SK-N-SH treated with all-trans-retinoic acid at 6 μM for 48 hours (cell line): ENCODE measurements around the gene MUC5AC.
A peak's percentile ranks its signal among the peaks of the same experiment; 100 is the strongest.

Source experiments
- ATAC-seq: fragments of 200-7000 bp; cut with Tn5 transposase; 3 replicates; pipeline ENCODE4 v1.9.1; 2020; ENCODE audit warnings: mild to moderate bottlenecking, moderate library complexity
- ARNTL ChIP-seq: fragments of 450-650 bp; formaldehyde crosslinking; IDR thresholded peaks from 2 replicates; pipeline ENCODE4 v1.5.0; 2020; ENCODE audit warnings: low read depth, mild to moderate bottlenecking, moderate library complexity, borderline replicate concordance
- BACH2 ChIP-seq: fragments of 250-450 bp; sonication (Bioruptor Pico); IDR thresholded peaks from 2 replicates; pipeline ENCODE4 v1.9.0; 2021; ENCODE audit warnings: mild to moderate bottlenecking, borderline replicate concordance
- CSDC2 ChIP-seq: fragments of 250-450 bp; sonication (Bioruptor Pico); IDR thresholded peaks from 2 replicates; pipeline ENCODE4 v1.5.0; 2020; ENCODE audit warnings: mild to moderate bottlenecking, moderate library complexity
- ESRRG ChIP-seq: fragments of 250-450 bp; sonication (Bioruptor Pico); IDR thresholded peaks from 2 replicates; pipeline ENCODE4 v1.6.1; 2021; ENCODE audit warnings: mild to moderate bottlenecking
- GLIS3 ChIP-seq: fragments of 250-450 bp; sonication (Bioruptor Pico); IDR thresholded peaks from 2 replicates; pipeline ENCODE4 v1.5.0; 2020; ENCODE audit warnings: mild to moderate bottlenecking, moderate library complexity
- ISL1 ChIP-seq: fragments of 250-450 bp; sonication (Bioruptor Pico); IDR thresholded peaks from 2 replicates; pipeline ENCODE4 v2.1.2; 2022; ENCODE audit warnings: mild to moderate bottlenecking, moderate library complexity
- OSR1 ChIP-seq: fragments of 250-450 bp; sonication (Bioruptor Pico); IDR thresholded peaks from 2 replicates; pipeline ENCODE4 v1.8.0; 2022; ENCODE audit warnings: moderate library complexity, mild to moderate bottlenecking, inconsistent platforms
- PPARA ChIP-seq: fragments of 250-450 bp; sonication (Bioruptor Pico); IDR thresholded peaks from 2 replicates; pipeline ENCODE4 v1.5.0; 2020; ENCODE audit warnings: mild to moderate bottlenecking, borderline replicate concordance
- RARB ChIP-seq: fragments of 250-450 bp; sonication (Bioruptor Pico); IDR thresholded peaks from 2 replicates; pipeline ENCODE4 v1.8.0; 2021; ENCODE audit warnings: mild to moderate bottlenecking, moderate library complexity
- SNAI2 ChIP-seq: fragments of 250-450 bp; sonication (Bioruptor Pico); IDR thresholded peaks from 2 replicates; pipeline ENCODE4 v1.5.0; 2020; ENCODE audit warnings: mild to moderate bottlenecking, moderate library complexity
- TCF4 ChIP-seq: fragments of 250-450 bp; sonication (Bioruptor Pico); IDR thresholded peaks from 2 replicates; pipeline ENCODE4 v1.8.0; 2021; ENCODE audit warnings: mild to moderate bottlenecking, moderate library complexity, borderline replicate concordance
- TOX ChIP-seq: fragments of 250-450 bp; sonication (Bioruptor Pico); IDR thresholded peaks from 2 replicates; pipeline ENCODE4 v1.8.0; 2021; ENCODE audit warnings: mild to moderate bottlenecking, moderate library complexity, borderline replicate concordance
- ZC3H10 ChIP-seq: fragments of 250-450 bp; sonication (Bioruptor Pico); IDR thresholded peaks from 2 replicates; pipeline ENCODE4 v1.5.1; 2021; ENCODE audit warnings: mild to moderate bottlenecking, moderate library complexity
- ZFP3 ChIP-seq: fragments of 250-450 bp; sonication (Bioruptor Pico); IDR thresholded peaks from 2 replicates; pipeline ENCODE4 v1.5.0; 2020; ENCODE audit warnings: mild to moderate bottlenecking, moderate library complexity
- ZFP30 ChIP-seq: fragments of 450-650 bp; formaldehyde crosslinking; IDR thresholded peaks from 2 replicates; pipeline ENCODE4 v1.5.0; 2022; ENCODE audit warnings: mild to moderate bottlenecking, moderate library complexity
- ZNF565 ChIP-seq: fragments of 450-650 bp; formaldehyde crosslinking; conservative IDR thresholded peaks from 2 replicates; pipeline ENCODE4 v1.5.0; 2020; ENCODE audit warnings: low read depth, mild to moderate bottlenecking, moderate library complexity
- ZNF8 ChIP-seq: fragments of 450-650 bp; formaldehyde crosslinking; IDR thresholded peaks from 2 replicates; pipeline ENCODE4 v1.5.0; 2020; ENCODE audit warnings: mild to moderate bottlenecking, moderate library complexity
- TF ChIP-seq, protein P1 (sequence below): fragments of 250-450 bp; sonication (Bioruptor Pico); IDR thresholded peaks from 2 replicates; pipeline ENCODE4 v1.8.0; 2021; ENCODE audit warnings: low read depth, mild to moderate bottlenecking, moderate library complexity, borderline replicate concordance
- TF ChIP-seq, protein P2 (sequence below): fragments of 250-450 bp; sonication (Bioruptor Pico); IDR thresholded peaks from 2 replicates; pipeline ENCODE4 v1.5.1; 2020; ENCODE audit warnings: low read depth, mild to moderate bottlenecking, moderate library complexity
- TF ChIP-seq, protein P3 (sequence below): fragments of 250-450 bp; sonication (Bioruptor Pico); IDR thresholded peaks from 2 replicates; pipeline ENCODE4 v1.8.0; 2020; ENCODE audit warnings: mild to moderate bottlenecking, moderate library complexity, borderline replicate concordance
- TF ChIP-seq, protein P4 (sequence below): fragments of 250-450 bp; sonication (Bioruptor Pico); IDR thresholded peaks from 2 replicates; pipeline ENCODE4 v1.5.0; 2020; ENCODE audit warnings: mild to moderate bottlenecking, moderate library complexity

Gene MUC5AC

DNA sequence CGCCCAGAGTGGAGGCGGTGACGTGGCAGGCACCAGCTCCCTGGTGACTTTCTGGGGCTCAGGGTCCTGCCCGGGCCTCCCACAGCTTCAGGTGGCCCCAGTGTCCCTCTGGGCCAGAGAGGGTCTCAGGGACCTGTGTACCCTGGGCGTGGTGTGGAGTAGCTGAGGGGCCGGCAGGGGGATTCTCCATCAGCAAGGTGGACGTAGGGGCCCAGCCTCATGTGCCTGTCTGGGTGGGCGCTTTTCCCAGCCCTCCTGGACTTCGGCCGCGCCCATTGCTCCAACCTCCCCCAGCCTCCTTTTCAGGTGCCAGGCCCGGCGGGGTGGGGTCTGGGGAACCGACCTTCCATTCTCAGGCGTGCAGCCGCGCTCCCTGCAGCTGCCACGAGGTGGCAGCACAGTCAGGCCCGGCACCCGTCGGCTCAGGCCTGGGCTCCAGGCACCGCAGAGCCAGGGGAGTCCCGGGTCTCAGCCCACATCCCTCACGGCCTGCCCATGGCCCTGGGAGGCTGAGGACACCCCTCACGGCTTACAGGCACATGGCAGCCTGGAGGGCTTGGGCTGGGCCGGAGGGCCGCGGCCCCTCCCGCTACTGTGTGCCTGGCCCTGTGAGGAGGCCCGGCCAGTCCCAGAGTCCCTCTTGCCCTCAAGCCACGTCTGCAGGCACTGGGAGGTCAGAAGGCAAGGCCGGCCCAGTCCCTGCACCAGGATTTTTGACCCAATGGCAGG lies 45.2 kb downstream of the MUC5AC start:
- peak; percentile 86 for ATAC-seq

DNA sequence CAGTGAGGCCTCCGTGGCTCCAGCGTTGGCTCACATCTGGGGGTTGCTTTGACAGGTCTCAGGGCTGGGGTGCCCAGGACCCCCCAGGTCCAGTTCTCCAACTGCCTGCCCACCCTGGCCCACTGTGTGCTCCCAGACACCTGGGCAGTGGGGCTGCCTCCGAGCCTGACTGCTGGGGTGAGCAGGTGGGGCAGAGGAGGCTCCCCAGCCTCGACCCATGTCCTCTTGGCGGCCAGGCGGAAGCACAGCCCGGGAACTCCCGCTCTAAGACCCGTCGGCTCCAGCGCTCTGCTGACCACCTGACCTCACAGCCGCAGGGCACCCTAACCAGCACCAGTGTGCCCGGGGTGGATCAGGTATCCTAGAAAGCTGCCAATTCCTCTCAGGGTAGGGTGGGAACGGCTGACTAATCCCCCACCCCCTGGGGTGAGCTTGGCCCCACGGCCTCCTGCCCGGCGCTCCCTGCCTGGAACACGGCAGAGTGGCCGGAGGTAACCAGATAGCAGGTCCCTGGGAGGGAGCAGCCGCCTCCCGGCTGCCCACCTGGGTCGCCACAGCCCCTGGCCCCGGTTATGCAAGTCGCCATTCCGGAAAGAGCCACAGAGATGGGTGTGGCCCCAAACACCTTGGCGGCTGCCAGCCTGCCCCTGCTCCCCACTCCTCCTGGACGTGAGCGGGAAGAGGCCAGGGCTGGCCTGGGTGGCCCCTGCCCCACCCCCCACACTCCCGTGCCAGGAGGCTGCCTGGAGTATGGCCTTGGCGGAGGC lies 45.9 kb downstream of the MUC5AC start:
- ATAC-seq = no peak
- TF ChIP-seq ZC3H10 (CRISPR knock-in tag) (no peak), ZFP30 (no peak), CSDC2 (no peak), TCF4 (CRISPR knock-in tag) (no peak), TOX (CRISPR knock-in tag) (no peak), RARB (no peak), GLIS3 (CRISPR knock-in tag) (no peak), OSR1 (CRISPR knock-in tag) (no peak), ZFP3 (CRISPR knock-in tag) (no peak), ARNTL (CRISPR knock-in tag) (no peak), ZNF565 (CRISPR knock-in tag) (no peak), PPARA (CRISPR knock-in tag) (no peak)
- TF ChIP-seq, protein P1, sequence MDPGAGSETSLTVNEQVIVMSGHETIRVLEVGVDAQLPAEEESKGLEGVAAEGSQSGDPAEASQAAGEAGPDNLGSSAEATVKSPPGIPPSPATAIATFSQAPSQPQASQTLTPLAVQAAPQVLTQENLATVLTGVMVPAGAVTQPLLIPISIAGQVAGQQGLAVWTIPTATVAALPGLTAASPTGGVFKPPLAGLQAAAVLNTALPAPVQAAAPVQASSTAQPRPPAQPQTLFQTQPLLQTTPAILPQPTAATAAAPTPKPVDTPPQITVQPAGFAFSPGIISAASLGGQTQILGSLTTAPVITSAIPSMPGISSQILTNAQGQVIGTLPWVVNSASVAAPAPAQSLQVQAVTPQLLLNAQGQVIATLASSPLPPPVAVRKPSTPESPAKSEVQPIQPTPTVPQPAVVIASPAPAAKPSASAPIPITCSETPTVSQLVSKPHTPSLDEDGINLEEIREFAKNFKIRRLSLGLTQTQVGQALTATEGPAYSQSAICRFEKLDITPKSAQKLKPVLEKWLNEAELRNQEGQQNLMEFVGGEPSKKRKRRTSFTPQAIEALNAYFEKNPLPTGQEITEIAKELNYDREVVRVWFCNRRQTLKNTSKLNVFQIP (CRISPR knock-in tag) = no peak
- TF ChIP-seq, protein P2, sequence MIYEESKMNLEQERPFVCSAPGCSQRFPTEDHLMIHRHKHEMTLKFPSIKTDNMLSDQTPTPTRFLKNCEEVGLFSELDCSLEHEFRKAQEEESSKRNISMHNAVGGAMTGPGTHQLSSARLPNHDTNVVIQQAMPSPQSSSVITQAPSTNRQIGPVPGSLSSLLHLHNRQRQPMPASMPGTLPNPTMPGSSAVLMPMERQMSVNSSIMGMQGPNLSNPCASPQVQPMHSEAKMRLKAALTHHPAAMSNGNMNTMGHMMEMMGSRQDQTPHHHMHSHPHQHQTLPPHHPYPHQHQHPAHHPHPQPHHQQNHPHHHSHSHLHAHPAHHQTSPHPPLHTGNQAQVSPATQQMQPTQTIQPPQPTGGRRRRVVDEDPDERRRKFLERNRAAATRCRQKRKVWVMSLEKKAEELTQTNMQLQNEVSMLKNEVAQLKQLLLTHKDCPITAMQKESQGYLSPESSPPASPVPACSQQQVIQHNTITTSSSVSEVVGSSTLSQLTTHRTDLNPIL = no peak
- TF ChIP-seq, protein P3, sequence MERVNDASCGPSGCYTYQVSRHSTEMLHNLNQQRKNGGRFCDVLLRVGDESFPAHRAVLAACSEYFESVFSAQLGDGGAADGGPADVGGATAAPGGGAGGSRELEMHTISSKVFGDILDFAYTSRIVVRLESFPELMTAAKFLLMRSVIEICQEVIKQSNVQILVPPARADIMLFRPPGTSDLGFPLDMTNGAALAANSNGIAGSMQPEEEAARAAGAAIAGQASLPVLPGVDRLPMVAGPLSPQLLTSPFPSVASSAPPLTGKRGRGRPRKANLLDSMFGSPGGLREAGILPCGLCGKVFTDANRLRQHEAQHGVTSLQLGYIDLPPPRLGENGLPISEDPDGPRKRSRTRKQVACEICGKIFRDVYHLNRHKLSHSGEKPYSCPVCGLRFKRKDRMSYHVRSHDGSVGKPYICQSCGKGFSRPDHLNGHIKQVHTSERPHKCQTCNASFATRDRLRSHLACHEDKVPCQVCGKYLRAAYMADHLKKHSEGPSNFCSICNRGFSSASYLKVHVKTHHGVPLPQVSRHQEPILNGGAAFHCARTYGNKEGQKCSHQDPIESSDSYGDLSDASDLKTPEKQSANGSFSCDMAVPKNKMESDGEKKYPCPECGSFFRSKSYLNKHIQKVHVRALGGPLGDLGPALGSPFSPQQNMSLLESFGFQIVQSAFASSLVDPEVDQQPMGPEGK (CRISPR knock-in tag) = no peak

More for the DNA sequence above, 45.2 kb downstream of the MUC5AC start:
- TF ChIP-seq GLIS3 (CRISPR knock-in tag) = no peak
- no peak for TF ChIP-seq ESRRG (CRISPR knock-in tag)
- TF ChIP-seq, protein P4, sequence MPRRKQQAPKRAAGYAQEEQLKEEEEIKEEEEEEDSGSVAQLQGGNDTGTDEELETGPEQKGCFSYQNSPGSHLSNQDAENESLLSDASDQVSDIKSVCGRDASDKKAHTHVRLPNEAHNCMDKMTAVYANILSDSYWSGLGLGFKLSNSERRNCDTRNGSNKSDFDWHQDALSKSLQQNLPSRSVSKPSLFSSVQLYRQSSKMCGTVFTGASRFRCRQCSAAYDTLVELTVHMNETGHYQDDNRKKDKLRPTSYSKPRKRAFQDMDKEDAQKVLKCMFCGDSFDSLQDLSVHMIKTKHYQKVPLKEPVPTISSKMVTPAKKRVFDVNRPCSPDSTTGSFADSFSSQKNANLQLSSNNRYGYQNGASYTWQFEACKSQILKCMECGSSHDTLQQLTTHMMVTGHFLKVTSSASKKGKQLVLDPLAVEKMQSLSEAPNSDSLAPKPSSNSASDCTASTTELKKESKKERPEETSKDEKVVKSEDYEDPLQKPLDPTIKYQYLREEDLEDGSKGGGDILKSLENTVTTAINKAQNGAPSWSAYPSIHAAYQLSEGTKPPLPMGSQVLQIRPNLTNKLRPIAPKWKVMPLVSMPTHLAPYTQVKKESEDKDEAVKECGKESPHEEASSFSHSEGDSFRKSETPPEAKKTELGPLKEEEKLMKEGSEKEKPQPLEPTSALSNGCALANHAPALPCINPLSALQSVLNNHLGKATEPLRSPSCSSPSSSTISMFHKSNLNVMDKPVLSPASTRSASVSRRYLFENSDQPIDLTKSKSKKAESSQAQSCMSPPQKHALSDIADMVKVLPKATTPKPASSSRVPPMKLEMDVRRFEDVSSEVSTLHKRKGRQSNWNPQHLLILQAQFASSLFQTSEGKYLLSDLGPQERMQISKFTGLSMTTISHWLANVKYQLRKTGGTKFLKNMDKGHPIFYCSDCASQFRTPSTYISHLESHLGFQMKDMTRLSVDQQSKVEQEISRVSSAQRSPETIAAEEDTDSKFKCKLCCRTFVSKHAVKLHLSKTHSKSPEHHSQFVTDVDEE (CRISPR knock-in tag) = no peak
- TF ChIP-seq ZFP3 (CRISPR knock-in tag) = no peak
- no peak for TF ChIP-seq ZNF565 (CRISPR knock-in tag)
- no peak for TF ChIP-seq BACH2 (CRISPR knock-in tag)
- no peak for TF ChIP-seq ZC3H10 (CRISPR knock-in tag)
- no peak for TF ChIP-seq PPARA (CRISPR knock-in tag)
- TF ChIP-seq SNAI2 = no peak
- TF ChIP-seq, protein P2 = no peak
- no peak for TF ChIP-seq ZFP30
- TF ChIP-seq, protein P1 (CRISPR knock-in tag) = no peak
- TF ChIP-seq ZNF8 (CRISPR knock-in tag) = no peak
- TF ChIP-seq ARNTL (CRISPR knock-in tag) = no peak
- TF ChIP-seq RARB = no peak
- TF ChIP-seq CSDC2 = no peak
- no peak for TF ChIP-seq TOX (CRISPR knock-in tag)
- TF ChIP-seq OSR1 (CRISPR knock-in tag) = no peak
- TF ChIP-seq ISL1 = no peak
